ENCODE results near the gene ZNF629. TPM values are rescaled to one million over a fixed set of nuclear protein-coding genes. Genes with fewer than 3 reads are reported as not detected.

Gene ZNF629
- polyA plus RNA-seq, 1 donor = 14.3 TPM

GRCh38 chr16:30785126-30786106 is 1.6 kb downstream of the ZNF629 start:
- no peak for DNase-seq

- no peak for DNase-seq
Measured at GRCh38 chr16:30784215-30784614, 2.8 kb downstream of the ZNF629 start.

- DNase-seq = no peak
Measured at GRCh38 chr16:30783280-30784109, 3.5 kb downstream of the ZNF629 start.

GRCh38 chr16:30782486-30783279 is 4.3 kb downstream of the ZNF629 start:
- no peak for DNase-seq

GRCh38 chr16:30780549-30780948 is 6.5 kb downstream of the ZNF629 start:
- DNase-seq = no peak

GRCh38 chr16:30780021-30780420 is 7.0 kb downstream of the ZNF629 start:
- DNase-seq = no peak

- DNase-seq = no peak
Measured at GRCh38 chr16:30779596-30779995, 7.4 kb downstream of the ZNF629 start.

GRCh38 chr16:30778549-30779244 is 8.3 kb downstream of the ZNF629 start:
- no peak for DNase-seq

- DNase-seq = no peak
Measured at GRCh38 chr16:30777591-30778297, 9.3 kb downstream of the ZNF629 start.

- peak; percentile 88 for DNase-seq
Measured at GRCh38 chr16:30775392-30776188, 11.4 kb downstream of the ZNF629 start.

GRCh38 chr16:30775131-30775391 is 11.9 kb downstream of the ZNF629 start:
- no peak for DNase-seq

- no peak for DNase-seq
Measured at GRCh38 chr16:30774367-30775130, 12.5 kb downstream of the ZNF629 start.

- DNase-seq = no peak
Measured at GRCh38 chr16:30773826-30774225, 13.2 kb downstream of the ZNF629 start.

GRCh38 chr16:30771726-30772125 is 15.3 kb downstream of the ZNF629 start:
- DNase-seq = no peak

- DNase-seq = no peak
Measured at GRCh38 chr16:30769379-30770089, 17.5 kb downstream of the ZNF629 start.

GRCh38 chr16:30768583-30769181 is 18.3 kb downstream of the ZNF629 start:
- no peak for DNase-seq

GRCh38 chr16:30767767-30768465 is 19.1 kb downstream of the ZNF629 start:
- no peak for DNase-seq

GRCh38 chr16:30766933-30767284 is 20.1 kb downstream of the ZNF629 start:
- no peak for DNase-seq

All from hindlimb muscle (tissue), 1 donor.